Stimulated activated CD8-positive, alpha-beta memory T cell treated with anti-CD3 and anti-CD28 coated beads, Interleukin-12 subunit alpha, Interleukin-12 subunit beta, amount 100 ng/mL, for 24 hours (primary cell): ENCODE results near the gene AXL.
"Not testable (repeated sequence)": the region's sequence is repeated elsewhere in the genome, so short reads cannot be mapped to it uniquely, and the experiment has no call there.

Experiments
- DNase-seq: peaks from one replicate; pipeline ENCODE4 v3.0.0-alpha.2; 2020; ENCODE audit errors: extremely low read depth

Gene AXL

DNA sequence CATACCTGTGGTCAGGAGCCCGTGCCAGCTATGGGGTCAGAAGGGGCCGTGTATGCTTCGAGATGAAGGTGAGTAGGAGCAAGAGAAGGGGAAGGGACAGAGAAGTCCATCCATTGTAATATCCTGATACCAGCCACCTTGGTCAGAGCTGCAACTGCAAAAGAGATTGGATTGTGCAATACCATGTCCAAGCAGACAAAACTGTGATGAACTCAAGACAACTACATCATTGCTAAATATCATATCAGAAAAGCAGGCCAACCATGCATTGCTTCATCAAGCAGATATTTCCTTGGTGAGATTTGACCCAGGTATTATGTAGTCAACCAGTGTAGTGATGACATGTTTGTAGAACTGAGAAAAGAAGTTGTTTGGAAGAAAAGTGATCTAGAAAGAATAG lies 57.2 kb downstream of the AXL start:
- DNase-seq = no peak

DNA sequence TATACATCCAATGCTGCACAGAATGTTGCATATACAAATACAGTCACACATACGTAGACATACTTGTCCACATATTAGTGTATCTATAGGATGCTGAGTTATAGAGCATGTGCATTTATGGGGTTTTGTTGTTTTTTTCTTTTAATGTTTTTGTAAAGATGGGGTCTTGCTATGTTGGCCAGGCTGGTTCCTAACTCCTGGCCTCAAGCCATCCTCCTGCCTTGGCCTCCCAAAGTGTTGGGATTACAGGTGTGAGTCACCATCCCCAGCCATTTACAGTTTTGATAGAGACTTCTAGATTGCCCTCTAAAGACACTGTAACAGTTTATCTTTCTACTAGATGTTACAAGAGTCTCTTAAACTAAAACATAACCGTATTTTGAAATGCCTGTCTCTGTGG lies 59.5 kb downstream of the AXL start:
- no peak for DNase-seq

- DNase-seq = no peak
These were observed 69.9 kb downstream of the AXL start for GRCh38 chr19:41288673-41289530.

GRCh38 chr19:41289814-41290213 lies 70.8 kb downstream of the AXL start:
- not testable (repeated sequence) for DNase-seq

DNA sequence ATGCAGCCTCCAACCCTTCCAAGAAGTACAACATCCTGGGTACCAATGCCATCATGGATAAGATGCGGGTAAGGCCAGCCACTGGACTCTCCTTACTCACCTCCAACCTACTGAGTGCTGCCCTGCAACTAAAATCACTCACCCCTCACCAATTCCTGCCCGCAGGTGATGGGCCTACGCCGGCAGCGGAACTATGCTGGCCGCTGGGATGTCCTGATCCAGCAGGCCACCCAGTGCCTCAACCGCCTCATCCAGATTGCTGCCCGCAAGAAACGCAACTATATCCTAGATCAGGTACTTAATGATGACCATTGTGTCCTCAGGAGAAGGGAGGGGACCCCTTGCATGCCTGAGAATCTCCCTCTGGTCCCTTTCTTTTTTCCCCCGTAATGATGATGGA lies 75.4 kb downstream of the AXL start:
- DNase-seq = no peak

GRCh38 chr19:41295499-41295898 lies 76.5 kb downstream of the AXL start:
- DNase-seq = no peak

GRCh38 chr19:41296433-41296871 lies 77.4 kb downstream of the AXL start:
- DNase-seq = no peak

GRCh38 chr19:41297628-41298347 lies 78.8 kb downstream of the AXL start:
- no peak for DNase-seq

- no peak for DNase-seq
These were observed 79.4 kb downstream of the AXL start for GRCh38 chr19:41298348-41298964.

- no peak for DNase-seq
These were observed 80.2 kb downstream of the AXL start for GRCh38 chr19:41299046-41299754.

DNA sequence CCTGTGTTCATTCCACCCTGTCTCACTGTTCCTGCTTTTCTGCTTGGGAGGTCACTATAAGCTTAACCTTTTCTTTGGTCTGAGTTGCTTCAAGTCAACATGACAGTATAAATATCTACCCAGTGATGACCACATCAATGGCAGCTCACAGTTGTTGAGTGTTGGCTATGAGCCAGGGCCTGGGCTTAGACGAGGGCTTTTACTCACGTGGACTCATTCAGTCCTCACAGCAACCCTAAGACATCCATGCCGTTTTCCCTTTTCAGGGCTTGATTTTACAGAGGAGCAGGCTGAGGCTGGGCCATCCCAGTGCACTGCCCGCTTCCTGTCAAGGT lies 80.7 kb downstream of the AXL start:
- no peak for DNase-seq

DNA sequence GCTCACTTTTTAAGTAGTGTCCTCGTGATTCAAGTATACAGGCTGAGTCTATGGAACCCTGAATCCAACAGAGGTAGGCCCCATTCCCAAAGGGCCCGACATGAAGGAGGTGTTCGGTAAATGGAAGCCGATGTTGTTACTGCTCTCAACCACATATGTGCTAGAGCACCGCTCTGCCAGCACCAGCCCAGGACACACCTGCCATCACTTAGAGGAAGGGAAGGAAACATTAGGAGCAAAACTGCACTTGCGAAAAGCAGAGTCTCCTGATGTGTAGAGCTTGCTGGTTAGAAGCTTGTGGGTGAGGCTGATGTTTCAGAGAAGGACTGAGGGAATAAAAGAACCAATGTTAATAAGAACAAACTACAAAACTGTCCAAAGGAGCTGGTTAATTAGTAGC lies 81.5 kb downstream of the AXL start:
- no peak for DNase-seq

DNA sequence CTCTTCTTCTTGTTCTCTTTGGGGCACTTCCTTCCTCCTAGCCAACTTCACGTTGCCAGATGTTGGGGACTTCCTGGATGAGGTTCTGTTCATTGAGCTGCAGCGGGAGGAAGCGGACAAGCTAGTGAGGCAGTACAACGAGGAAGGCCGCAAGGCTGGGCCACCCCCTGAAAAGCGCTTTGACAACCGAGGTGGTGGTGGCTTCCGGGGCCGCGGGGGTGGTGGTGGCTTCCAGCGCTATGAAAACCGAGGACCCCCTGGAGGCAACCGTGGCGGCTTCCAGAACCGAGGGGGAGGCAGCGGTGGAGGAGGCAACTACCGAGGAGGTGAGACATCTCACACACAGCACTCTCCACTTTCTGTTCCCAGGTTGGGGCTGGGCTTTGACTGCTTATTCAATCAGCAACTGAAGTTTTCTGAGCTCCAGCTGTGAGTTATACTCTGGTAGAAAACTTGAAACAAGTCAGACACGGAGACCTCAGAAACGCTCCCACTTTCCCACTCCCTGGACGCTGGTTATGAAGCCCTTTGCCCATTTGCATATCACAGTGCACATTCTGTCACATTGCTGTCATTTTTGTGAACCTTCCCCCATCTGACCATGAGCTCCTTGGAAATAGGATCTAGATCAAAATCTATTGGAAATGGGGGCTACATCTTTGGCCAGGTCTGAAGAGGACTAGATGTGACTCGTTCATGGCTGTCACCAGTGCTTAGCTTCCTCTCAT lies 83.8 kb downstream of the AXL start:
- peak; percentile 63 for DNase-seq

GRCh38 chr19:41303954-41304353 lies 84.9 kb downstream of the AXL start:
- DNase-seq = no peak

DNA sequence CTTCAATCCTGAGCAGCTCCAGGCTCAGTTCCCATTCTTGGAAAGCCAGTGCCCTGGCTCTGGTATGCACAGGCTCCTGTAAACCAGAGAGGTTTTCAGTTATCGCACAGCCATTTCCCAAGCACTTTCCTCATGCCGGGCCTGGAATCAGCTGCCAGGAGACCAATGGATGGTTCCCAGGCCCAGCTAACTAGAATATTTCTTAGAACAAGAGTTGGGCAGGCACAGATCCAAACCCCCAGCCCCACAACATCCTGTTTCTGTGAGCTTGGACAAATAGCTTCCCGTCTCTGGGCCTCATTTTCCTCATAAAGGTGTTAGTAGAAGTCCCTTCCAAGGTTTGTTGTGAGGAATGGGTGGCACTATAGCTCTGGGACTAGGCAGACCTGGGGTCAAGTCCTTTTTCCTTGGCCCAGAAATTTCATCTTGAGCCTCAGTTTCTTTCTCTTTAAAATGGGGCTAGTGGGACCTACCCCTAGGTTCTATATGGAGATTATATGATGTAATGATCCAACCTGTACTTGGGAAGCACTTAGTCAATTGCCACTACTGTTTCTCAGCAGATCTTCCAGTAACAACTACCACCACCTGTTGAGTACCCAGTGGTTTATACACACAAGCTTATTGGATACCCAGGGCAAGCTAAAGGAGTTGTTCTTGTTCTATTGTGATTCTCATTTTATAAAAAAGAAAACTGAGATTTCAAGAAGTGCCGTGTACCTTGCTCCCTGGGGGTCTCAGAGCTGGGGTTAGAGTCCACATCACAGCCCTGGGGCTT lies 85.9 kb downstream of the AXL start:
- DNase-seq = no peak

DNA sequence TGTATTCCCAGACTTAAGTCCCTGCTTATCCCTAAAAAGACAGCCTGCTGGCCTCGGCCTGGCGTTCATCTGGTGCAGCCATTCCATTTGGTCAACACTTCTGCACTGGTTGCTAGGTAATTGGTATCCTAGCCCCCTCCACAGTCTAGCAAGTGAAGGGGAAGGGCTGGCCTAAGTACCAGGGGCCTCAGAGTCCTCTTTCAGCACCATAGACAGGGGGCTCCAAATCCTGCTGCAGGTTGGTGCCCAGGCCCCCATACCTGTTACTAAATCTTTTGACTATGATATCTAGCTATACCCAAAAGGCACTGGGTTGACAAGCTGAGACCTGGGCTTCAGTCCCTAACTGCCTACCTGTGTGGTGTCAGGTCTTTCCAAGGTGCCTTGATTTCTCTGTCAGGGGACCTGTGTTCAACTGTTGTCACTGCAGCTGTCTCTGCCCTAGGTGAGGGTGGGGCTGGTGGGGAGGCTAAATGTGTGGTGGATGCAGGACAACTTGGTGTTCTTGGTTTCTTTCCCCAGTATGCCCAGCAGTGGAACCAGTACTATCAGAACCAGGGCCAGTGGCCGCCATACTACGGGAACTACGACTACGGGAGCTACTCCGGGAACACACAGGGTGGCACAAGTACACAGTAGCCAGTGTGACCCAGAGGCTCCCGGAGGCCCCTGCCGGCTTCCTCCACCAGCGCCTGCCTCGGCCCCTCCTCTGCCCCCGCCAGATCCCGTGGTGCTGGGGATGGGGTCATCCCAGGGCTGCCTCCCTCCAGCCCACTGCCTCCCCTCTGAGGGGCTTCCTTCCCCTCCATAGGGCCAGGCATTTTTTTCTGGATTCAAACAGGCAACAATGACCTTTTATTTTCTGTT lies 87.1 kb downstream of the AXL start:
- no peak for DNase-seq

GRCh38 chr19:41307090-41307875 lies 88.3 kb downstream of the AXL start:
- no peak for DNase-seq

DNA sequence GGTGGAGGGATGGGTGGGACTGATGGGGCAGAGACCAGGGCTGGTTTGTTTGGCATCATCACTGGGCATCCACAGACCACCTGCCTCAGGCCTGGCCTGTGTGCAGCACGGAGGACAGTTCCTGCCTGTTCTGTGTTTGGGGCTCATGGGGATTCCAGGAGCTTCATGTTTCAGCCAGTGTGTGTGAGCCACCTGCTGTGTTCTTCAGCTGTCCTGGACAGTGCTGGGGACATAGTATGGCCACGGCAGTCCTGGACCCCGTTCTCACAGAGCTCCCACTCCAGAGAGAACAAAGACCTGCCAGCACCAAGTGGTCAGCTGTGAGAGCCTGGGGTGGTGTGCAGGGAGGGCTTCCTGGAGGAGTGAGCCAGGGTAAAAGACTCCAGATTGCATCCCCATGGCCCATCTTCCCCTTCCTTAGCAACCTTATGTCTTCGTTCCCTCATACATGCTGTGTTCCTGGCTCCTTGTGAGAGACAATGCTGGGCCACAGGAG lies 89.0 kb downstream of the AXL start:
- DNase-seq = no peak
